MM.1S (cell line): ENCODE results near the gene TMX4.

Experiments used
- CTCF ChIP-seq: fragments of 300-600 bp; sonication (generic); IDR thresholded peaks from 2 replicates; pipeline ENCODE4 v1.5.1; 2016; ENCODE audit warnings: antibody characterized with exemption, low read length, mixed read lengths
- EZH2phosphoT487 ChIP-seq: fragments of 300-600 bp; sonication (generic); IDR thresholded peaks from 2 replicates; pipeline ENCODE4 v1.6.1; 2018; ENCODE audit warnings: antibody characterized with exemption, low read length

- TF ChIP-seq CTCF = no peak
- no peak for TF ChIP-seq EZH2phosphoT487
Observed at GRCh38 chr20:8039042-8039441, 19.5 kb upstream of the TMX4 start.
